HG03378 (cell line): ENCODE measurements around the gene SVEP1.

Source experiments
- ATAC-seq: cut with Tn5 transposase; IDR thresholded peaks from one replicate; pipeline ENCODE4 v1.9.1; 2021; ENCODE audit warnings: mild to moderate bottlenecking, moderate library complexity; ENCODE audit not compliant: unreplicated experiment

The SVEP1 gene

DNA sequence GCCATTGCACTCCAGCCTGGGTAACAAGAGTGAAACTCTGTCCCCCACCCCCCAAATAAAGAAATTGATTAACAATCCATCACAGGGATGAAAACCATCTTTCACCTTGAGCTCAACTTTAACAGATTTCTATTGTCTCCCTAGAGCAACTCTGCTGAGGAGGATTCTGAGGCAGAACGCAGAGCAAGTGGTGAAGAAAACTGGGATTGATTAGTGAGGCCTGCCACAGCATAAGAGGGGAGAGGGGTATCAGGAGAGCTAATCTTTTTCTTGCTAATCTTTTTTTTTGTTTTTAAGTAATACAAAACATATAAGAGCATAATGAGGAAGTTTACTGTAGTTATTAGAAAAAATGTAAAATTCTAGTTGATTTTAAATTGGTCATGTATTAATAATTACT is 250.8 kb downstream of the SVEP1 start:
- ATAC-seq = no peak

DNA sequence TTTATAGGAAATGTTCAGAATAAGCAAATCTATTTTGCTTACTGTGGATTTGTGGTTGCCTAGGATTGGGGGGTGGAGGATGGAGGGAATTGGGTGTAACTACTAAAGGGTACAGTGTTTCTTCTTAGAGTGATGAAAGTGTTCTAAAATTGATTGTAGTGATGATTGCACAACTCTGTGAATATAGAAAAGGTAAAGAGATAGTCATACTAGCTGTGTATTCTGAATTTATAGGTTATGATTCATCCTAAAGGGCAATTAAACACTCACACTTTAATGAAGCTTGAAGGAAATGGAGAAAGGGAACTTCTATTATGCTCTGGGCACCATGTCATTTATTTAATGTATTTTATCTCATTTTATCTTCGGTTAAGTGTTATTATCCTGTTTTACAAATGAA is 251.8 kb downstream of the SVEP1 start:
- no peak for ATAC-seq

DNA sequence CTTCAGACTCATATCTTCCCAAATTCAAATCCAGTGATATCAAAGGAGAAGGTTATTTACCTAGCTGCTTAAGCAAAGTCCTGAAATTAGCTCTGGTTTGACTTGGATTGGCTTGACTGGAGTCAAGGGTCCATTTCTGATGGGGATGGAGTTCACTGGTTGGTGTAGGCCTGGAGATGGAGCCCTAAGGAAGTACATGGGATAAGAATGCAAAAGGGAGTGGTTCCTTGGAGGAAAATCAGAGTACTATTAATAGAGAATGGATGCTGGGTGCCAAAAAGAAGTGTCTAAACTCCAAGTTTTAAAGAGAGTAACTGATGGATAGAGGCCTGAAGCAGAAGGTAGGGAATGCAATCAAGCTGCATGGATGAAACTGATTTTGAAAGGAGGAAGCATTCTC is 255.7 kb downstream of the SVEP1 start:
- ATAC-seq = no peak

DNA sequence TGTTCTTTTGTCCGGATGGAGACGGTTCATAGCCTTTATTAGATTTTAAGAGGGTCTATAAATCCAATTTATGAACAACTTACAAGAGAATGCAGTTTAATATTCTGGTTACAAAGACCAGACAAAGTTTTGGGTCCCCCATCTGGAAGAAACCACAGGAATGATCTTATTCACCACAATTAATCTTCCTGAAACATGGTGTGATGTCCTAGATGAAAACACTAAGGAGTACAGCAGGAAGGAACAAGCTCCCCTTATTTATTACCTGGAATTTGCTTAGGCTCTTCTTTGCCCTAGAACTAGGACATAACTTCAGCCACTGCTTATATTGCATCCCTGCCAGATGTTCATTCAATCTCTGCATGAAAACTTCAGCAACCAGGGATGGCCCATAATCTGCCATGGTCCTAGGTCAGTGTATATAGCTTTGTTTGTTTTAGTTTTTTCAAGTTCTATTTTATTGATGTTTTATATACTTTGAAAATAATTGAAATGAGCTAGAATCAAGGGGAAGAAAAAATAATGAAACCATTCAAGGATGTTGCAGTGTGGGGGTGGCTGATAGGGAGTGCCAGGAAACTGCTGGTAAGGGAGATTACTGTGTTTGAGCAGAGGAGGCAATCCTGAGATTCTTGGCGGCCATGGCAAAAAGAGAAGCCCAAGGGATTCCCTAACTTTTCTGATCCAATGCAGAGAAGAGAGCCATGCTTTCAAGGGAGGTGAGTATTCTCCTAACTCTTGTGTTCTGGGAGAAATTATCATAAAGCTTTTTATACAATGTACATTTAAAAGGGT is 258.7 kb downstream of the SVEP1 start:
- ATAC-seq = no peak

DNA sequence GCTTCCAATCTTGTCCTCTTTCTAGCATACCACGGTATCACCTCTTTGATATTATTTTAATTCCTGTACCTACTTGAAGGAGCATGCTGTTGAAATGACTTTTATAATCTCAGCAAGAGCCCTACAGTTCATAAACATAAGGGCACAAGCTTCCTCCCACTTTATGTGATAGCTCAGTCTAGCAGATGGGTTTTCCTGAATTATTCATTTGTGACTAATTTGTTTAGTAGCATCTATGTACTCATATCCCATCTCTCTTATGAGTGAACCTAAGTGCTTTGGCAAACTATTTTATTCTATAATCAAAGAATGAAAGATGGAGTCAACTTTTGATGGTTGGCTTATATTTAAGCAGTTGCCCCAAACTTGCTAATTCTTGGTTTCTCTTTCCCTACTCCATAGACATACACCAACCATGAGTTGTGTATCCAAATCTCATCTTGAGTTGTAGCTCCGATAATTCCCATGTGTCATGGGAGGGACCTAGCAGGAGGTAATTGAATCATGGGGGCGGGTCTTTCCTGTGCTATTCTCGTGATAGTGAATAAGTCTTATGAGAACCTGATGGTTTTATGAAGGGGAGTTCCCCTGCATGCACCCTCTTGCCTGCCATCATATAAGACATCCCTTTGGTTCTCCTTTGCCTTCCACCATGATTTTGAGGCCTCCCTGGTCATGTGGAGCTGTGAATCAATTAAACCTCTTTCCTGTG is 259.6 kb downstream of the SVEP1 start:
- no peak for ATAC-seq

DNA sequence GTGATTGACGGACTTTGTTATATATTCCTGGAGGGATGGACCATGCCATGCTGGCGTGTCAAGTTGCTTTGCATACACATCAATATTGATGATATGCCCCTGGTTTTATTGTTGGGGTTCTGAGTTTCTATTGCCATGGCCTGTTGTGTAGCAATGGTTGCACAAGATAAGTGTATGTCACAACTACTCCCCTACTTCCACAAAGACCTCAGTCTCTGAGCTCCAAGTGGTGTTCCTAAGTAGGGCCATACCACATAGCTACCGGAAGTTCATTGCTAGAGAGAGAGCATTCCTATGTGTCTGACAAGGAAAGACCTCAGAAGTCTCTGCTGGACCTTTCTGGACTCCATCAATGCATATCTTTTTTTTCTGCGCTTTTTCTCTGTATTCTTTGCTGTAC is 261.6 kb downstream of the SVEP1 start:
- no peak for ATAC-seq

DNA sequence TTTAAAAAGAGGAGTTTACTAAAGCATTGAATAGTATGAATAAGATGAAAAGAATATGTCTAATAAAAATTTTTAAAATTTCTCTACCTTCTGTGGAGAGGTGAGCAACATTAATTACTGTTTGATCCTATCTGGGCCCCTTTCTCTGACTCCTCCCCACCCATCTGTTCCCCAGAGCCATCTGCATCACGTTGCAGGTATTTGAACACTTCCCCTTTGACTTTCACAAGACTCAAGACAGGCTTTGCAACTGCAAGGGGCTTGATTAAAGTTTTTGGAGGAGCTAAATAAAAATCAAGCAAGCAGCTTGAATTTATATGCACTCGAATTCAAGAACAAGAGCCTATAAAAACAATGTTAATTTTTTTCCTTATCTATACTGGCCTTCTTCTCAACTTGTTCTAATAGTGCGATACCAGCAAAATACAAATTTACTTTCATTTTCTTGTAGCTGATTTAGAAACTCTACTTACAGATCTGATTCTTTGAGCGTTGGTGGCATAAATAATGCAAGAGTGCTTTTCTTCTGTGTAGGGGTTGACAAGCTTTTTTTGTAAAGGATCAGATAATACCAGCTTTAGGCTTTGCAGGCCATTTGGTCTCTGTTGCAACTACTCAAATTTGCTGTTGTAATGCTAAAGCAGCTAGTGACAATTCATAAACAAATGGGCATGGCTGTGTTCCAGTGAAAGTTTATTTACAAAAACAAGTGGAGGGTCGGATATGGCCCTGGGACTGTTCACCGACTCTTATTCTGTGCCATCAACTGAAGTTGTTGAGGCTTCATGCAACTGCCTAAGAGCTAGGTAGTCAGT is 263.1 kb downstream of the SVEP1 start:
- peak; percentile 93 for ATAC-seq
